Rectal smooth muscle tissue (tissue), 1 donor: Measurements from ENCODE around the gene LRMDA.

Experiments used
- H3K27ac ChIP-seq: one replicate; pipeline ENCODE4 v1.7.0; 2013; ENCODE audit warnings: low read depth, low read length, inconsistent platforms
- H3K27me3 ChIP-seq: one replicate; pipeline ENCODE4 v1.7.0; 2013; ENCODE audit warnings: low read length; ENCODE audit not compliant: control insufficient read depth, insufficient read depth
- H3K36me3 ChIP-seq: one replicate; pipeline ENCODE4 v1.7.0; 2013; ENCODE audit warnings: low read length; ENCODE audit not compliant: control insufficient read depth, insufficient read depth
- H3K4me1 ChIP-seq: one replicate; pipeline ENCODE4 v1.7.0; 2013; ENCODE audit warnings: low read length; ENCODE audit not compliant: control insufficient read depth, insufficient read depth
- H3K4me3 ChIP-seq: one replicate; pipeline ENCODE4 v1.7.0; 2013; ENCODE audit warnings: low read length
- H3K9ac ChIP-seq: one replicate; pipeline ENCODE4 v1.7.0; 2013; ENCODE audit warnings: low read length

LRMDA gene

DNA sequence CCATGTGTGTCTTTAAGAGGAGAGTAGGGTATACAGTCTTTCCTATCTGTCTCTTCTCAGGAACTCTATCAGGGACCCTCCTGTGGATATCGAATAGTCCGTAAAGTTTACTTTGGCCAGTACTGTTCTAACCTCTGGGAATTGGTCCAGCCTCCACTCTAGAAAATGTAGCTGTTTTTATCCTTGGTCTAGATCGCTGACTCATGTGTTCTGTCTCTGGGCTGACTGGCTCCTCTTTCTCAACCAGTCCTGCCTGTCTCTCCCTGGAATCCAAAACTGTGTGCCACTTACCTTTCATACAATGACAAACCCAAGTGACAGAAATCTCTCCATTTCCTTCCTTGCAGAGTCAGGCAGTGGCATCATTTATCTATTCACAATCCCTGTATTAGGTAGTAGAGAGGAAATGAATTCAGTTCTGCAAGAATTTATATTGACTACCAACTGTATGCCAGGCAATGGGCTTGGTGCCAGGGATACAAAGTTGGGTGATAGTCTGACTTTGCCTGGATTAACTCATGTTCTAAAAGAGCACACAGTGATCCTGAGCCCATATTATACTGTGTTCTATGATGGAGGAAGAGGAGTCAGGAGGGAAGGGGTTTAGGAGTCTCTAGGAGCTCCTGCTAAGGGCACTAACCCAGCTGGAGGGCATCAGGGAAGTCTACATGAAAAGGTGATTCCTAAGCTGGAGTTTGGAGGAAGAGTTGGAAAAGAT is 232.7 kb downstream of the LRMDA start:
- Histone ChIP-seq H3K4me1 (peaks cover 21% of the 10 kb centered on the region), H3K9ac (no peak overlapping the region), H3K36me3 (no peaks in the 10 kb centered on the region), H3K4me3 (no peak overlapping the region), H3K27me3 (no peaks in the 10 kb centered on the region), H3K27ac (no peak overlapping the region)

DNA sequence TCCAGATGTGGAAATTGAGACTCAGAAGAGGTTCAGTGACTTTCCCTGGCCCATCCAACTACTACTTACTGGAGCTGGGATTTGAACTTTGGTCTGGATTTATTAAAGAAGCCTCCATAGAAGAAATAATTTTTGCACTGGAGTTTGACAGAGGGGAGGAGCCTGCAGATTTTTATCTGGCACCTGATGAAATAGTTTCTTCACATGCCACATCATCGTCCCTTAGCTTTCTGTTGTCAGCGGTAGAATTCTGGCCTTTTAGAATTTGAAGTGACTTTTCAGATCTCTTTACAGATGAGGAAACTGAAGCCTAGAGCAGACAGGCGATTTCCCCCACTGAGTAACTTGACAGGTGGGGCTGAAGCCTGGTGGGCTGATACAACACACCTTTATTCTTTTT is 233.5 kb downstream of the LRMDA start:
- Histone ChIP-seq H3K27ac (no peak overlapping the region), H3K4me3 (no peak overlapping the region), H3K9ac (no peak overlapping the region), H3K4me1 (peaks cover 21% of the 10 kb centered on the region), H3K27me3 (no peaks in the 10 kb centered on the region), H3K36me3 (no peaks in the 10 kb centered on the region)

DNA sequence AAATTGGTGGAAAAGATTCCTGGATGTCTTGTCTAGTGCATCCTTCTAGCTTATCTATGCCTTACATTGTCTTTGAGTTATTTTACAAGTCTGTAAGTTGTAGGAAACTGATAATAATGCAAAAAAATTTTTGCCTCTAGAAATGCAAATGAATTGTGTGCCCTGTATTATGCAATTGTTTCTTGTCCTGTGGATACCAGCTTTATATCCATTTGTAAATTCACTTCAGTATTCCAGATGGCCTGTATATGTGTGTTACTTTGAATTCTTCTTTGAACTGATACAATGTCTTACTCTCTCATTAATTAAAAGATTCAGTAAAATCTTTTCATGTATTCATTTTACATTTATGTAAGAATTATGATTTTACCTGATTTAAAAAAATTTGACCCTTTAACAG is 234.3 kb downstream of the LRMDA start:
- peaks cover 21% of the 10 kb centered on the region for H3K4me1 ChIP-seq
- H3K27me3 ChIP-seq = no peaks in the 10 kb centered on the region
- no peaks in the 10 kb centered on the region for H3K36me3 ChIP-seq
- no peak overlapping the region for H3K4me3 ChIP-seq
- no peak overlapping the region for H3K9ac ChIP-seq
- H3K27ac ChIP-seq = no peak overlapping the region

DNA sequence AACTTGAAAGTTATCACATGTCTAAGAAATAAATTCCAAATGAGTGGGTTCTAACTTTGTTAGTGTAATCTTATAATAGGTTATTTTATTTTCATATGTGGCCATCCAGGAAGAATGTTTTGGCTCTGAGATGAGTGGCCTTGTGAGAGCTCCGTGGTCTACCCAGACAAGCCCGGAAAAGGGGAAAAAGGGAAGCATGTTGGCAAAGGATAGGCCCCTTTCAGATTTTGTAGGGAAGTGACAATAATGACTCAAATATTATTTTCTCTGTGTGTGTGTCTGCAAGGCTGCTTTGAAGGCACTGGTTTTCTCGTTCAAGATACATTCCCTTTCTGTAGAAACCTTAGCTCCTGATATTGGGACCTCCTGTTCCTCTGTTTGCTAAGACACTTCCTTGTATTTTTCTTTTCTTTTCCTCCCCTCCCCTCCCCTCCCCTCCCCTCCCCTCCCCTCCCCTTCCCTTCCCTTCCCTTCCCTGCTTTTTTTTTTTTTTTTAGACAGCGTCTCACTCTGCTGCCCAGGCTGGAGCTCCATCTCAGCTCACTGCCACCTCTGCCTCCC is 240.8 kb downstream of the LRMDA start:
- H3K27me3 ChIP-seq = no peaks in the 10 kb centered on the region
- no peaks in the 10 kb centered on the region for H3K36me3 ChIP-seq
- no peak overlapping the region for H3K9ac ChIP-seq
- H3K4me3 ChIP-seq = no peak overlapping the region
- no peak overlapping the region for H3K27ac ChIP-seq
- no peaks in the 10 kb centered on the region for H3K4me1 ChIP-seq

DNA sequence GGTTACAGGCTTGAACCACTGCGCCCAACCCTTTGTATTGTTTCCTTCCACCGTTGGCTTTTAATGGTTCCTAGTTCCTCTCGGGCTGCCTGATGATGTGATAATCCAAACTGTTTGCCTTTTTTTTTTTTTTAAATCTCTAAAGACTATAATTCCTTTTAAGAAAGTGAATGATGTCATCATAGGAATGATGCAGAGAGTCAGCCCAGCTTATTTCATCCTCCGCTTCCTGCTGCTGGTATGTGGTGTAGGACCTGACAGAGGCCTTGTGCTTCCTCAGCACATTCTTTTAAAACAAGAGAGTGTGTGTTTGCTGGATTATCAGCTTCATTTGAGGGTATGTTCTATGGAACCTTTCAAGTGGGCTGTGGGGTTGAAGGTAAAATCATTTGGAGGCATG is 241.4 kb downstream of the LRMDA start:
- Histone ChIP-seq H3K36me3 (no peaks in the 10 kb centered on the region), H3K27me3 (no peaks in the 10 kb centered on the region), H3K4me3 (no peak overlapping the region), H3K27ac (no peak overlapping the region), H3K9ac (no peak overlapping the region), H3K4me1 (no peaks in the 10 kb centered on the region)

DNA sequence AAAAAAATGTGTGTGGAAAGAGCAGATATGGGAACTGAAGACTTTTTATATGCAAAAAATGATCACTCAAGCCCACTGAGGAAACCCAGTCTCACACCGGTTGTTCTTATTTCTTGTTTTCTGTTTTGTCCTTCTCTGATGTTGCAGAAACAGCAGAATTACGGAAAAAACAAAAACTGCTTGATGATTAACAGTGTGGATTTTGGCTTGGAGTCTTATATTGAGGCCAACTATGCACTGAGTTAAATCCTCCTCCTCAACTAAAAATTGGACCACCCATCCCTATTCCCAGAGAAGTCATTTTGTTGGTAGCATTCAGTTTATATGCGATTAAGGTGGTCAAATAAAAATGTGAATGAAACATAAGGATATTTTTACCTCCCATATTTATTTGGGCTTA is 246.1 kb downstream of the LRMDA start:
- H3K4me1 ChIP-seq = peaks cover 2% of the 10 kb centered on the region
- H3K36me3 ChIP-seq = no peaks in the 10 kb centered on the region
- no peak overlapping the region for H3K4me3 ChIP-seq
- H3K9ac ChIP-seq = no peak overlapping the region
- no peak overlapping the region for H3K27ac ChIP-seq
- H3K27me3 ChIP-seq = no peaks in the 10 kb centered on the region

DNA sequence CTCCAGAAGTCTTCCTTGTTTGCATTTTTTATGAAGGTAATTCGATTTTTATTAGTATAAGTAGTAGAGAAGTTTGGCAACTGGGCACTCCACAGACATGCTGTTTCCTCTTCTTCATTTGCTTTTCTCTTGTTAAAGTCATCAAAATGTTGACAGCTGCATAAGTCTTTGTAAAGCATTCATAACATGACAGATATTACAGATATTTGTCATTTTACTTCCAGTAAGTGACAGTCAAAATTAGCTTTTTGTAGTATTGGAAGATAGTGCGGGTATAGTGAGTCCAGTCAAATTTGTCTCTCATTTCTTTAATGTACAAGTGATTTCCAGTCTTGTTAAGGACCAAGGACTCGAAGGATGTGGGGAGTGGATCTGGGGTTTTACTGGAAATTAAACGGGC is 247.1 kb downstream of the LRMDA start:
- Histone ChIP-seq H3K9ac (no peak overlapping the region), H3K4me3 (no peak overlapping the region), H3K27me3 (no peaks in the 10 kb centered on the region), H3K36me3 (no peaks in the 10 kb centered on the region), H3K27ac (no peak overlapping the region), H3K4me1 (peaks cover 9% of the 10 kb centered on the region)

DNA sequence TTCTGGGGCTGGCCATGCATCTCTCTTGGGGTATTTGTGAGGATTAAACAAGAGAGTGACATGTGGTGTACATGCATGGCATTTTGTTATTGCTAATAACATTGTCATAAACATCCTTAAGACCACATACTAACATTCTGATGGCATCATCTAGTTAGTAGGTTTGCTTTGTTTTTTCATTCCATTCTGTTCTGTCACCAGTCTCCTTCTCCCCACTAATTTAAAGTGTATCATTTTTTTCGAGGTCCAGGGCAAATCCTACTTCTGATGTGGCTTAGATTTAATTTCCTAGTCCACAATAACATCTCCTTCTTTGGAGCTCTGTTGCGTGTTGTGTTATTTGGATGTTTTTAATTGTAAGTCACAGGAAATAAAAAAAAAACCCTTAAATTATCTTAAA is 248.1 kb downstream of the LRMDA start:
- Histone ChIP-seq H3K9ac (no peak overlapping the region), H3K4me3 (no peak overlapping the region), H3K36me3 (no peaks in the 10 kb centered on the region), H3K27ac (no peak overlapping the region), H3K4me1 (peaks cover 13% of the 10 kb centered on the region), H3K27me3 (no peaks in the 10 kb centered on the region)

DNA sequence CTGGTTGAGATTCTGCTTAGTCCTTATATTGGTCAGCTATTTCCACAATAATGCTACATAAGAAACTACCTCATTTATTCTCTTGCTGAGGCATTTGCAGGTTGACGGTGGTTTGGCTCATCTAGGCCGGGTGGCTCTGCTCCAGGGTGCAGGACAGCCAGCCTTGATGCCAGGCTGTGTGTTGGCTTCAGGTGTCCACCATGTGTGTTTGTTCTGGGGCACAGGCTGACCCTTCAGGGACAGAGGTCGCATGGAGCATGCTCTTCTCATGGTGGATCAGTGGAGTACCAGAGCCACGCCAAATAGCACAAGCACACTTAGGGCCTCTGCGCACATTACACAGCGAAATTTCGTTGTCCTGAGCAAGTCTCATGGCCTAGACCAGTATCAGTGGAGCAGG is 249.9 kb downstream of the LRMDA start:
- Histone ChIP-seq H3K27ac (no peak overlapping the region), H3K9ac (no peak overlapping the region), H3K4me1 (peaks cover 13% of the 10 kb centered on the region), H3K4me3 (no peak overlapping the region), H3K36me3 (no peaks in the 10 kb centered on the region), H3K27me3 (no peaks in the 10 kb centered on the region)

DNA sequence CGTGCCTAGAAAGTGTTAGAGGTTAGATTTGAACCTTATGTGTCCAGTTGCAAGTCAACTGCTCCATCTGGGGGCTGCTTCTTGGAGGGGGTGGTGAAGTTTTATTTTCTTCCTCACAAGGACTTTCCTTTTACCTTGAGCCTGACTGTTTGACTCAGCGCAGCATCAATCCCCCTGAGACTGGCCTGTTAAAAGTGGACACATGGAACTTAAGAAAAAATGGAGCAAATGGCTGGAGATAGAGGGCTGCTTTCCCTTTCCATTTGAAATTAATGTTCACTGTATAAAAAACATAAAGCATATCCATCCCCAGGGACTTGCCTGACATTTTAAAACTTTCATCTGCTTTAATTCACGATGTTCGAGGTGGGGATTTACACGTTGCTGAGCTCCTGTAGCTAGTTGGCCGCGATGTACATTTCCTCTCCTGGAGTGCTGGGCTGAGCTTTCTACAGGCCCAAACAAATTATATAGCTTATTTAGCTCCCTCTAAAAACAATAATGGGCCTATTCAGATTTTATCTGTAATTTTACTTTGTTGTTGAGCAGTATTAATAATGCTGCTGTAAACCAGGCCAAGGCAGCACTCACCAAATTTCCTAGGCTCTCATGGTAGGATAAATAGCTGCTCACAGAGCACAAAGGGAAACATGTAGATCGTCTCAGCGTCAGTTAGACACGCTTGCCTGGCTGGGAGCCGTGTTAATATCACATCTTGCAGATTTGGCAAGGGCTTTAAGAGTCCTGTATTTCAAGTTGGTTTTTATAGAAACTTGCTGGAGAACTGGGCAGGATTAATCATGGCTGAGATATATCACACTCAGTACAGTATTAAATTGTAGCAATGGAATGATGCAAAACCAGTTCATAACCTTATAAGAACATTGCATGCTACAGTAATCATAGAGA is 251.5 kb downstream of the LRMDA start:
- Histone ChIP-seq H3K36me3 (no peaks in the 10 kb centered on the region), H3K9ac (no peak overlapping the region), H3K27me3 (no peaks in the 10 kb centered on the region), H3K4me3 (no peak overlapping the region), H3K27ac (peak overlapping the region; percentile 62), H3K4me1 (peaks cover 13% of the 10 kb centered on the region)

DNA sequence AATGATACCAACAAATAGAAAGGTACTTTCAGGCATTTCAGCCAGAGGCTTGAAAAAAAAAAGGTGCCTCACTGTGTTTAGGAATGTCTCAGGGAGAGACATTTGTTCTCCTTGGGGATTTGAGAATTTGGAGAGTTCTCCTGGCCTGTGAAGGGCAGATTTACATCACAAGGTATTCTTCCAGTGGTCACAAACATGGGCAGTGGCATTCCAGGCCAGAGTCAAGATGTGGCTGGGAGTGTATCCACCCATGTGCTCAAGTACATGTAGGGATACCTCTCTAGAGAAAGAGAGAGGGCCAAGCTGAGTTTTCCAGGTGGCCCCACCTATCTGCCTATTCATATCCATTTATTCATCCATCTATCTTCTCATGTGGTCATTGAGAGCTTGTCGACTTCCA is 253.8 kb downstream of the LRMDA start:
- H3K27ac ChIP-seq = no peak overlapping the region
- H3K4me1 ChIP-seq = peaks cover 13% of the 10 kb centered on the region
- H3K36me3 ChIP-seq = no peaks in the 10 kb centered on the region
- H3K27me3 ChIP-seq = no peaks in the 10 kb centered on the region
- H3K9ac ChIP-seq = no peak overlapping the region
- H3K4me3 ChIP-seq = no peak overlapping the region

DNA sequence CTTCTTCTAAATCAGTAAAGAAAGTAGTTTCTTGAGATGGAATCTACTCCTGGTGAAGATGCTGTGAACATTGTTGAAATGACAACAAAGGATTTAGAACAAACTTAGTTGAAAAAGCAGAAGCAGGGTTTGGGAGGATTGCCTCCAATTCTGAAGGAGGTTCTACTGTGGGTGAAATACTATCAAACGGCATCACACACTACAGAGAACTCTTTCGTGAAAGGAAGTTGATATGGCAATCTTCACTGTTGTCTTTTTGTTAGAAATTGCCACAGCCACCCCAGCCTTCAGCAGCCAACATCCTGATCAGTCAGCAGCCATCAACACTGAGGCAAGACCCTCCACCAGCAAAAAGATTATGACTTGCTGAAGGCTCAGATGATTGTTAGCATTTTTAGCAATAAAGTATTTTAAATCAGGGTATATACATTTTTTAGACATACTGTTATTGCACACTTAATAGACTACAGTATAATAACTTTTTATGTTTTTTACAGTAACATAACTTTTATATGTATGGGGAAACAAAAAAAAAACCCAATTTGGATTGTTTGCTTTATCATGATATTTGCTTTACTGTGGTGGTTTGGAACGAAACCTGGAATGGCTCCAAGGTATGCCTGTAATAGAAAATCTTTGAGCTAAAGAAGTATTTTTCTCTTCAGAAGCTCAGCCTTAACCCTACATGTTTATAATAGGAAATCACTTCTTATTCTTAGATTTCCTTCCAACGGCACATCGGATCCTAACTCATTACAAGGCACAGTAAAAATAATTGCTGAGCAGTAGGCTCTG is 257.3 kb downstream of the LRMDA start:
- no peak overlapping the region for H3K27ac ChIP-seq
- H3K4me3 ChIP-seq = no peak overlapping the region
- H3K9ac ChIP-seq = no peak overlapping the region
- peaks cover 3% of the 10 kb centered on the region for H3K4me1 ChIP-seq
- no peaks in the 10 kb centered on the region for H3K36me3 ChIP-seq
- H3K27me3 ChIP-seq = no peaks in the 10 kb centered on the region
